HG02970 (cell line): ENCODE measurements around the gene OOSP4B.
"Not testable (repeated sequence)": the region's sequence is repeated elsewhere in the genome, so short reads cannot be mapped to it uniquely, and the experiment has no call there.

ENCODE experiments used
- ATAC-seq: cut with Tn5 transposase; IDR thresholded peaks from one replicate; pipeline ENCODE4 v1.9.1; 2021; ENCODE audit warnings: mild to moderate bottlenecking, moderate library complexity, moderate number of reproducible peaks; ENCODE audit not compliant: unreplicated experiment, low FRiP score

The OOSP4B gene

GRCh38 chr11:60059052-60059451, 42.1 kb downstream of the OOSP4B start:
- no peak for ATAC-seq

GRCh38 chr11:60059521-60060240, 42.7 kb downstream of the OOSP4B start:
- ATAC-seq, result no peak

GRCh38 chr11:60064111-60064510, 47.1 kb downstream of the OOSP4B start:
- ATAC-seq, result no peak

- ATAC-seq, result no peak
Observed at GRCh38 chr11:60065801-60066200, 48.8 kb downstream of the OOSP4B start.

GRCh38 chr11:60069450-60069849, 52.5 kb downstream of the OOSP4B start:
- no peak for ATAC-seq

- not testable (repeated sequence) for ATAC-seq
Observed at GRCh38 chr11:60071644-60072043, 54.7 kb downstream of the OOSP4B start.

- no peak for ATAC-seq
Observed at GRCh38 chr11:60077216-60077817, 60.3 kb downstream of the OOSP4B start.

- ATAC-seq, result no peak
Observed at GRCh38 chr11:60077981-60078380, 61.0 kb downstream of the OOSP4B start.

- ATAC-seq, result no peak
Observed at GRCh38 chr11:60078745-60079144, 61.8 kb downstream of the OOSP4B start.

GRCh38 chr11:60080535-60080934, 63.6 kb downstream of the OOSP4B start:
- no peak for ATAC-seq
